Measurements from ENCODE around the gene NOXA1.

DNA sequence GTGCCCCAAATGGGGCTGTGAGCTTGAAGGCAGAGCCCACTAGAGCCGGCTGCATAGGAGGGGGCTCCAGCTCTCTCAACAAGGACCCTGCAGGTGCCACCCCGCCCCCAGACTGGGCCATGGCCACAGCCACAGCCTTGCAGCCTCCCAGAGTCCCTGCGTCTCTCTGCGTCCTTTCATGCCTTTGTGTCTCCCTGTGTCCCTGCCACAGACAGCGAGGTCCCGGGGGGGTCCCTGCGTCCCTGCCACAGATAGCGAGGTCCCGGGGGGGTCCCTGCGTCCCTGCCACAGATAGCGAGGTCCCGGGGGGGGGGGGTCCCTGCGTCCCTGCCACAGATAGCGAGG lies 6.3 kb downstream of the NOXA1 start:
- TF ChIP-seq, protein P1, sequence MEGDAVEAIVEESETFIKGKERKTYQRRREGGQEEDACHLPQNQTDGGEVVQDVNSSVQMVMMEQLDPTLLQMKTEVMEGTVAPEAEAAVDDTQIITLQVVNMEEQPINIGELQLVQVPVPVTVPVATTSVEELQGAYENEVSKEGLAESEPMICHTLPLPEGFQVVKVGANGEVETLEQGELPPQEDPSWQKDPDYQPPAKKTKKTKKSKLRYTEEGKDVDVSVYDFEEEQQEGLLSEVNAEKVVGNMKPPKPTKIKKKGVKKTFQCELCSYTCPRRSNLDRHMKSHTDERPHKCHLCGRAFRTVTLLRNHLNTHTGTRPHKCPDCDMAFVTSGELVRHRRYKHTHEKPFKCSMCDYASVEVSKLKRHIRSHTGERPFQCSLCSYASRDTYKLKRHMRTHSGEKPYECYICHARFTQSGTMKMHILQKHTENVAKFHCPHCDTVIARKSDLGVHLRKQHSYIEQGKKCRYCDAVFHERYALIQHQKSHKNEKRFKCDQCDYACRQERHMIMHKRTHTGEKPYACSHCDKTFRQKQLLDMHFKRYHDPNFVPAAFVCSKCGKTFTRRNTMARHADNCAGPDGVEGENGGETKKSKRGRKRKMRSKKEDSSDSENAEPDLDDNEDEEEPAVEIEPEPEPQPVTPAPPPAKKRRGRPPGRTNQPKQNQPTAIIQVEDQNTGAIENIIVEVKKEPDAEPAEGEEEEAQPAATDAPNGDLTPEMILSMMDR (IDR thresholded peaks at IDR 0.05), result no peak
- no peak for TF ChIP-seq POLR2A (IDR thresholded peaks at IDR 0.05)

Data from testis (tissue), 2 donors.